ENCODE data around the gene MAN2A2.
"Not testable (repeated sequence)": the region's sequence is repeated elsewhere in the genome, so short reads cannot be mapped to it uniquely, and the experiment has no call there.

The MAN2A2 gene

GRCh38 chr15:90884719-90885431 lies 18.2 kb upstream of the MAN2A2 start:
- DNase-seq: no peak

GRCh38 chr15:90885432-90886290 lies 17.4 kb upstream of the MAN2A2 start:
- peak; percentile 57 for DNase-seq

GRCh38 chr15:90886291-90886614 lies 16.8 kb upstream of the MAN2A2 start:
- no peak for DNase-seq

GRCh38 chr15:90887037-90887481 lies 16.0 kb upstream of the MAN2A2 start:
- no peak for DNase-seq

GRCh38 chr15:90889313-90889730 lies 13.8 kb upstream of the MAN2A2 start:
- no peak for DNase-seq

- DNase-seq: no peak
These were observed 13.2 kb upstream of the MAN2A2 start for GRCh38 chr15:90889736-90890456.

GRCh38 chr15:90890839-90891238 lies 12.3 kb upstream of the MAN2A2 start:
- DNase-seq: no peak

- no peak for DNase-seq
These were observed 11.7 kb upstream of the MAN2A2 start for GRCh38 chr15:90891346-90891949.

- DNase-seq: no peak
These were observed 11.1 kb upstream of the MAN2A2 start for GRCh38 chr15:90892023-90892422.

- DNase-seq: no peak
These were observed 10.5 kb upstream of the MAN2A2 start for GRCh38 chr15:90892498-90893174.

- no peak for DNase-seq
These were observed 9.7 kb upstream of the MAN2A2 start for GRCh38 chr15:90893175-90894090.

GRCh38 chr15:90895571-90896117 lies 7.5 kb upstream of the MAN2A2 start:
- peak; percentile 68 for DNase-seq

GRCh38 chr15:90897131-90897655 lies 5.9 kb upstream of the MAN2A2 start:
- not testable (repeated sequence) for DNase-seq

GRCh38 chr15:90901175-90902039 lies 1.7 kb upstream of the MAN2A2 start:
- no peak for DNase-seq

- peak; percentile 80 for DNase-seq
These were observed 862 bp upstream of the MAN2A2 start for GRCh38 chr15:90902040-90902839.

GRCh38 chr15:90903733-90904536 lies 833 bp downstream of the MAN2A2 start:
- DNase-seq: no peak

- no peak for DNase-seq
These were observed 1.6 kb downstream of the MAN2A2 start for GRCh38 chr15:90904746-90905145.
